Neural crest cell (in vitro differentiated cells): ENCODE results near the gene SYT5. TPM values are rescaled to one million over a fixed set of nuclear protein-coding genes. Genes with fewer than 3 reads are reported as not detected.
A peak's percentile ranks its signal among the peaks of the same experiment; 100 is the strongest.

Source experiments
- DNase-seq: peaks from one replicate; pipeline ENCODE4 v3.0.0; 2021; ENCODE audit warnings: low read depth, mixed read lengths, low spot score
- H3K27ac Mint-ChIP-seq: one replicate; pipeline ENCODE4 v1.8.0; 2021; ENCODE audit warnings: mild to moderate bottlenecking, mixed read lengths; ENCODE audit not compliant: unreplicated experiment
- H3K27me3 Mint-ChIP-seq: 2 replicates; pipeline ENCODE4 v1.8.0; 2021; ENCODE audit warnings: low read depth, mild to moderate bottlenecking, mixed read lengths
- H3K36me3 Mint-ChIP-seq: 2 replicates; pipeline ENCODE4 v1.8.0; 2021; ENCODE audit warnings: low read depth, mild to moderate bottlenecking, mixed read lengths
- H3K4me1 Mint-ChIP-seq: 2 replicates; pipeline ENCODE4 v1.8.0; 2021; ENCODE audit warnings: mixed read lengths
- H3K4me3 Mint-ChIP-seq: one replicate; pipeline ENCODE4 v1.8.0; 2021; ENCODE audit warnings: mild to moderate bottlenecking, mixed read lengths
- H3K9me3 Mint-ChIP-seq: 2 replicates; pipeline ENCODE4 v1.8.0; 2021; ENCODE audit warnings: mixed read lengths
- microRNA-seq: library from miRNA; unstranded; fragments of <30 nt; microRNA quantifications from one replicate; pipeline ENCODE4, GENCODE V29; 2020
- total RNA-seq: library from RNA; stranded (reverse); gene quantifications from 2 replicates; pipeline ENCODE4 v1.2.1, GENCODE V29; 2021
- TF ChIP-seq, protein P1 (sequence below): fragments of 200-600 bp; sonication (generic); conservative IDR thresholded peaks from 2 replicates; pipeline ENCODE4 v1.5.0; 2021; ENCODE audit warnings: antibody characterized with exemption, mild to moderate bottlenecking

SYT5 gene
- total RNA-seq, 1 donor from 2014 or later = 3.5 TPM

DNA sequence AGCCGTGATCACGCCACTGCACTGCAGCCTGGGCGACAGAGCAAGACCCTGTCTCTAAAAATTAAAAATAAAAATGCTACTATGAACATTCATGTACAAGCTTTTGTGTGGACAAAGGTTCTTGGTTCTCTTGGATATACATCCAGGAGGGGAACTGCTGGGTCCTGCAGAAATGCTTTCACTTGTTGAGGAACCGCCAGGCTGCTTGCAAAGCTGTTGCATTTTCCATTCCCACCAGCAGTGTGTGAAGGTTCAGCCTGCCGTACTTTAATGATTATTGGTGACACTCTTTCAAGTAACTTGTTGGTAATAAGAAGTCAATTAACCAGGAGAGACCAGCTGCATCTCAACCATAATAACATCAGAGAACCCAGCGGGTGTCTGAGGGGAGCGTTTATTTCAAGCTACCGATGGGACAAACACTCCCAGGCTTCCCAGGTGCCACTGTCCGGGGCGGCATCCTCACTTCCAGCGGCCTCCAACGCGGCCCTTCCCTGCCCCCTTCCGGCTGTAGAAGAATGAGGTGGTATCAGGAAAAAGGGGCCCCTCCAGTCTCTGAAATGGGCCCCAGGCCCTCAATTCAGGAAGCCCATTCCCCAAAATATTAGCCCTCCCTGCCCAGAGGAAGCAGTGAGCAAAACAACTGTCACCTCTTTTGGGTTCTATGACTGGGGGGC, 47.5 kb downstream of the SYT5 start:
- H3K4me1 Mint-ChIP-seq = peaks cover 3% of the 10 kb centered on the region
- no peaks in the 10 kb centered on the region for H3K36me3 Mint-ChIP-seq
- no peak overlapping the region for H3K27ac Mint-ChIP-seq
- no peaks in the 10 kb centered on the region for H3K9me3 Mint-ChIP-seq
- peaks cover 14% of the 10 kb centered on the region for H3K27me3 Mint-ChIP-seq
- TF ChIP-seq, protein P1, sequence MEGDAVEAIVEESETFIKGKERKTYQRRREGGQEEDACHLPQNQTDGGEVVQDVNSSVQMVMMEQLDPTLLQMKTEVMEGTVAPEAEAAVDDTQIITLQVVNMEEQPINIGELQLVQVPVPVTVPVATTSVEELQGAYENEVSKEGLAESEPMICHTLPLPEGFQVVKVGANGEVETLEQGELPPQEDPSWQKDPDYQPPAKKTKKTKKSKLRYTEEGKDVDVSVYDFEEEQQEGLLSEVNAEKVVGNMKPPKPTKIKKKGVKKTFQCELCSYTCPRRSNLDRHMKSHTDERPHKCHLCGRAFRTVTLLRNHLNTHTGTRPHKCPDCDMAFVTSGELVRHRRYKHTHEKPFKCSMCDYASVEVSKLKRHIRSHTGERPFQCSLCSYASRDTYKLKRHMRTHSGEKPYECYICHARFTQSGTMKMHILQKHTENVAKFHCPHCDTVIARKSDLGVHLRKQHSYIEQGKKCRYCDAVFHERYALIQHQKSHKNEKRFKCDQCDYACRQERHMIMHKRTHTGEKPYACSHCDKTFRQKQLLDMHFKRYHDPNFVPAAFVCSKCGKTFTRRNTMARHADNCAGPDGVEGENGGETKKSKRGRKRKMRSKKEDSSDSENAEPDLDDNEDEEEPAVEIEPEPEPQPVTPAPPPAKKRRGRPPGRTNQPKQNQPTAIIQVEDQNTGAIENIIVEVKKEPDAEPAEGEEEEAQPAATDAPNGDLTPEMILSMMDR = peak; percentile 23
- DNase-seq = no peak
- H3K4me3 Mint-ChIP-seq = no peak overlapping the region

- peaks cover 21% of the 10 kb centered on the region for H3K27me3 Mint-ChIP-seq
- no peak for DNase-seq
- TF ChIP-seq, protein P1 = no peak
- no peak overlapping the region for H3K4me3 Mint-ChIP-seq
- peaks cover 3% of the 10 kb centered on the region for H3K4me1 Mint-ChIP-seq
- no peaks in the 10 kb centered on the region for H3K9me3 Mint-ChIP-seq
- no peaks in the 10 kb centered on the region for H3K36me3 Mint-ChIP-seq
- H3K27ac Mint-ChIP-seq = no peak overlapping the region
Measured at GRCh38 chr19:55131421-55131820, 48.7 kb downstream of the SYT5 start.

Small RNA genes within 50 kb of the gene (microRNA-seq; reads per million reads assigned to microRNA genes)
- not detected for gene MIR7975

Other genes with a start within 250 kb of the SYT5 start
- not detected in 2 replicates for gene NLRP7, start 232.8 kb downstream of the SYT5 start, total RNA-seq
- gene NLRP2, start 213.9 kb downstream of the SYT5 start, total RNA-seq = 47.2 and 48.1 TPM in 2 replicates
- gene GP6, start 142.0 kb downstream of the SYT5 start, total RNA-seq = 0.33 and 0.39 TPM in 2 replicates
- 19.9 and 20.4 TPM in 2 replicates for gene RDH13, start 117.1 kb downstream of the SYT5 start, total RNA-seq
- gene EPS8L1, start 104.4 kb downstream of the SYT5 start, total RNA-seq = 22.4 TPM in 2 replicates
- gene PPP1R12C, start 62.7 kb downstream of the SYT5 start, total RNA-seq = 107 and 108 TPM in 2 replicates
- 1.1 TPM in 1 of 2 replicates, not detected in the other for gene TNNT1, start 31.1 kb downstream of the SYT5 start, total RNA-seq
- 5.4 and 6.5 TPM in 2 replicates for gene TNNI3, start 22.6 kb downstream of the SYT5 start, total RNA-seq
- 9.5 and 10.4 TPM in 2 replicates for gene DNAAF3, start 13.7 kb downstream of the SYT5 start, total RNA-seq
- gene PTPRH, start 29.2 kb upstream of the SYT5 start, total RNA-seq = 1.2 and 2.0 TPM in 2 replicates
- 4.9 and 5.8 TPM in 2 replicates for gene TMEM86B, start 48.5 kb upstream of the SYT5 start, total RNA-seq
- 71.2 and 73.1 TPM in 2 replicates for gene PPP6R1, start 78.7 kb upstream of the SYT5 start, total RNA-seq
- 53.8 and 54.7 TPM in 2 replicates for gene HSPBP1, start 99.8 kb upstream of the SYT5 start, total RNA-seq
- gene BRSK1, start 103.7 kb upstream of the SYT5 start, total RNA-seq = 50.0 and 50.7 TPM in 2 replicates
- gene TMEM150B, start 145.1 kb upstream of the SYT5 start, total RNA-seq = not detected in 2 replicates
- 32.9 and 35.2 TPM in 2 replicates for gene KMT5C, start 159.6 kb upstream of the SYT5 start, total RNA-seq
- 0.16 TPM in 1 of 2 replicates, not detected in the other for gene COX6B2, start 174.4 kb upstream of the SYT5 start, total RNA-seq
- gene GARIN5B, start 183.0 kb upstream of the SYT5 start, total RNA-seq = not detected in 2 replicates
- gene IL11, start 190.2 kb upstream of the SYT5 start, total RNA-seq = 0.56 and 0.59 TPM in 2 replicates
- not detected in 2 replicates for gene TMEM190, start 196.5 kb upstream of the SYT5 start, total RNA-seq
- 0.40 and 0.71 TPM in 2 replicates for gene TMEM238, start 204.0 kb upstream of the SYT5 start, total RNA-seq
- gene RPL28, start 205.6 kb upstream of the SYT5 start, total RNA-seq = 1,888 and 1,936 TPM in 2 replicates
- gene UBE2S, start 227.5 kb upstream of the SYT5 start, total RNA-seq = 243 and 269 TPM in 2 replicates